ENCODE data around the gene C19orf47. TPM values are rescaled to one million over a fixed set of nuclear protein-coding genes. Genes with fewer than 3 reads are reported as not detected.
A peak's percentile ranks its signal among the peaks of the same experiment; 100 is the strongest.
"Not testable (repeated sequence)": the region's sequence is repeated elsewhere in the genome, so short reads cannot be mapped to it uniquely, and the experiment has no call there.

Gene C19orf47
- polyA plus RNA-seq, 3 donors: 7.6 to 10.2 (median 8.0) TPM

- intact Hi-C loops (cut with micrococcal nuclease): no loop called here
- DNase-seq: no peak
- Histone ChIP-seq H4K20me1 (ENCODE audit: insufficient read depth, low read length) (no peaks in the 10 kb centered on the region), H3K4me3 (replicated peaks in 1 of 3; ENCODE audit: low read depth in 2 of 3, low read length in 3 of 3) (no peak overlapping the region), H3K36me3 (replicated peaks in 1 of 2; ENCODE audit: control insufficient read depth in 1 of 2, insufficient read depth in 2 of 2, low read length in 2 of 2) (peaks cover 66 to 78% of the 10 kb centered on the region in 2 donors), H3K9me3 (replicated peaks in 1 of 2; ENCODE audit: control insufficient read depth in 1 of 2, insufficient read depth in 1 of 2, low read length in 2 of 2) (no peaks in the 10 kb centered on the region), H3K4me2 (replicated peaks; ENCODE audit: extremely low read depth, low read length, poor library complexity, severe bottlenecking) (no peak overlapping the region), H3K9ac (ENCODE audit: insufficient read depth, low read length, poor library complexity, severe bottlenecking) (no peak overlapping the region), H3K79me2 (ENCODE audit: insufficient read depth, low read length) (peaks cover 5% of the 10 kb centered on the region), H2AFZ (ENCODE audit: insufficient read depth, low read depth, low read length, poor library complexity, severe bottlenecking) (no peak overlapping the region), H3K4me1 (ENCODE audit: control insufficient read depth in 1 of 2, insufficient read depth in 2 of 2, low read length in 2 of 2) (no peaks in the 10 kb centered on the region), H3K27ac (ENCODE audit: low read depth in 1 of 2, low read length in 2 of 2) (no peak overlapping the region), H3K27me3 (ENCODE audit: control insufficient read depth in 2 of 2, insufficient read depth in 2 of 2, low read length in 2 of 2) (no peaks in the 10 kb centered on the region)
- TF ChIP-seq CTCF (IDR thresholded peaks at IDR 0.05): no peak
- Mint-ChIP-seq H3K27ac (peak overlapping the region in 1 of 7 donors; percentile 41), H3K4me3 (no peak overlapping the region), H3K4me1 (no peaks in the 10 kb centered on the region), H3K9me3 (peaks cover 0 to 1% (median 0%) of the 10 kb centered on the region in 7 donors), H3K27me3 (ENCODE audit: low read depth in 3 of 3) (no peaks in the 10 kb centered on the region), H3K36me3 (peaks cover 64 to 86% of the 10 kb centered on the region in 2 donors)
Measured at GRCh38 chr19:40335101-40335500, 13.1 kb downstream of the C19orf47 start.

DNA sequence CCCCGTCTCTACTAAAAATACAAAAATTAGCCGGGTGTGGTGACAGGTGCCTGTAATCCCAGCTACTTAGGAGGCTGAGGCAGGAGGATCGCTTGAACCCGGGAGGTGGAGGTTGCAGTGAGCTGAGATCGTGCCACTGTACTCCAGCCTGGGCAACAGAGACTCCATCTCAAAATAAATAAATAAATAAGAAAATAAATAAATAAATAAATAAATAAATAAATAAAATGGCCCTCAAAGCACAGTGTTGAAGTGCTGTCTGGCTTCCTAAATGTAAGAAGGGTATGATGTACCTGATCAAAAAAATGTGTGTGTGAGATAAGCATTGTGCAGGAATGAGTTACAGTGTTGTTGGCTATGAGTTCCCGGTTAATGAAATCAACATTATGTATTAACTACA is 15.1 kb downstream of the C19orf47 start:
- no CpG with 5 or more reads among the region's 6 CpGs for WGBS (ENCODE audit: insufficient coverage)

More for the DNA sequence above, 15.1 kb downstream of the C19orf47 start:
- H3K4me2 ChIP-seq (replicated peaks; ENCODE audit: extremely low read depth, low read length, poor library complexity, severe bottlenecking); H3K4me3 ChIP-seq (replicated peaks in 1 of 3; ENCODE audit: low read depth in 2 of 3, low read length in 3 of 3); H3K27me3 ChIP-seq (ENCODE audit: control insufficient read depth in 2 of 2, insufficient read depth in 2 of 2, low read length in 2 of 2); H3K27ac ChIP-seq (ENCODE audit: low read depth in 1 of 2, low read length in 2 of 2); H3K4me1 Mint-ChIP-seq; H4K20me1 ChIP-seq (ENCODE audit: insufficient read depth, low read length); H3K9me3 Mint-ChIP-seq; H3K4me3 Mint-ChIP-seq; H3K79me2 ChIP-seq (ENCODE audit: insufficient read depth, low read length); H3K27ac Mint-ChIP-seq; H3K4me1 ChIP-seq (ENCODE audit: control insufficient read depth in 1 of 2, insufficient read depth in 2 of 2, low read length in 2 of 2); H3K9ac ChIP-seq (ENCODE audit: insufficient read depth, low read length, poor library complexity, severe bottlenecking); H3K9me3 ChIP-seq (replicated peaks in 1 of 2; ENCODE audit: control insufficient read depth in 1 of 2, insufficient read depth in 1 of 2, low read length in 2 of 2); DNase-seq; H3K27me3 Mint-ChIP-seq (ENCODE audit: low read depth in 3 of 3); intact Hi-C loops (cut with micrococcal nuclease); H2AFZ ChIP-seq (ENCODE audit: insufficient read depth, low read depth, low read length, poor library complexity, severe bottlenecking): not testable (repeated sequence)
- peaks cover 65 to 89% of the 10 kb centered on the region in 2 donors for H3K36me3 Mint-ChIP-seq
- peaks cover 78 to 84% of the 10 kb centered on the region in 2 donors for H3K36me3 ChIP-seq (replicated peaks in 1 of 2; ENCODE audit: control insufficient read depth in 1 of 2, insufficient read depth in 2 of 2, low read length in 2 of 2)

All from CD14-positive monocyte (primary cell).